GM18499 (cell line): Measurements from ENCODE around the gene CDK2.
"Not testable (repeated sequence)": the region's sequence is repeated elsewhere in the genome, so short reads cannot be mapped to it uniquely, and the experiment has no call there.

ENCODE experiments used
- ATAC-seq: cut with Tn5 transposase; IDR thresholded peaks from one replicate; pipeline ENCODE4 v1.9.1; 2021; ENCODE audit warnings: moderate number of reproducible peaks; ENCODE audit not compliant: insufficient read depth, unreplicated experiment

Gene CDK2

DNA sequence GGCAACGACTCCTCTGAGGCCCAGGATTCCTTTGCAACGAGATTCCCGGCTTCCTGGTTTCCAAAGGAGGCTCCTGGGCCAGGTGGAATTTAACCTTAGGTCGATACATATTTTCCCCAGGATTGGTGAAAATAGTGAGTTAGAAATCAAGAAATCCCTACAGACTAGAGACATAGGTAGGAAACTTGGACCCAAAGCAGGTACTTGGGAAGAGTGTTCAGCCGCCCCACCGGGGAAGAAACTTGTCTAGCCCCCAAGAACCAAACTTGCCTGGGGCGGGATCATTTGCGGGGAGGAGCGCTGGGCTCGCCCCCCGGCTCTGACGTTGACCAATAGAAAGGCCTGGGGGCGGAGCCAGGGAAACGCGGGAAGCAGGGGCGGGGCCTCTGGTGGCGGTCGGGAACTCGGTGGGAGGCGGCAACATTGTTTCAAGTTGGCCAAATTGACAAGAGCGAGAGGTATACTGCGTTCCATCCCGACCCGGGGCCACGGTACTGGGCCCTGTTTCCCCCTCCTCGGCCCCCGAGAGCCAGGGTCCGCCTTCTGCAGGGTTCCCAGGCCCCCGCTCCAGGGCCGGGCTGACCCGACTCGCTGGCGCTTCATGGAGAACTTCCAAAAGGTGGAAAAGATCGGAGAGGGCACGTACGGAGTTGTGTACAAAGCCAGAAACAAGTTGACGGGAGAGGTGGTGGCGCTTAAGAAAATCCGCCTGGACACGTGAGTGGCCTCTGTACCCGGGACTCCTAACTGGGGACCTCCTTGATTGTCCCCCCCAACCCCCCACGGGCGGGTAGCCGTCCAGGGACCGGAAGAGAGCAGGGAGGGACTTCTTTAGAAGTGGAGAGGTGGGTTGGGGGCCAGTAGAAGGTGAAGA lies at the start of gene CDK2:
CDK2 (plus strand) TSS at position 423 of the 874 bp plus-strand sequence; CDS start at position 602, 179 bp downstream.
- ATAC-seq, result peak; percentile 71

- not testable (repeated sequence) for ATAC-seq
Observed at GRCh38 chr12:55919032-55919431, 47.6 kb upstream of the CDK2 start.

DNA sequence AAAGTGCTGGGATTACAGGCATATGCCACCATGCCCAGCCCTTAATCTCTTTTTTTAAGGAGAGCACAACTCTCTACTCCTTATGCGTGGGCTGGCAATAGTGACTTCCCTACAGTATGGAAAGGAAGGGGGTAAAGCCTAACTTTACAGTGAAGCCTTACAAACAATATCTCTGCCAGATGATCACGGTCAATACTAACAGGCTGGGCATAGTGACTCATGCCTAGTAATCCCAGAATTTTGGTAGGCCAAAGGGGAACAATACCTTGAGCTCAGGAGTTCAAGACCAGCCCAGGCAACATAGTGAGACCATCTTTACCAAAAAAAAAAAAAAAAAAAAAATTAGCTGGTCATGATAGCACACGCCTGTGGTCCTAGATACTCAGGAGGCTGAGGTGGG lies 44.5 kb upstream of the CDK2 start:
- no peak for ATAC-seq

DNA sequence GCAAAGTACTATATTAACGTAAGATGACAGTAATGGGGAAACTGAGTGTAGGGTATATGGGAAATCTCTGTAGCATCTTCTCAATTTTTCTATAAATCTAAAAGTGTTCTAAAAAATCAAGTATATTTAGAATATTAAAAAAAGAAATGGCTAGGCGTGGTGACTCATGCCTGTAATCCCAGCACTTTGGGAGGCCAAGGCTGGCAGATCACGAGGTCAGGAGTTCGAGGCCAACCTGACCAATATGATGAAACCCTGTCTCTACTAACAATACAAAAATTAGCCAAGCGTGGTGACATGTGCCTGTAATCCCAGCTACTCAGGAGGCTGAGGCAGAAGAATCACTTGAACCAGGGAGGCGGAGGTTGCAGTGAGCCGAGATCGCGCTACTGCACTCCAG lies 43.0 kb upstream of the CDK2 start:
- not testable (repeated sequence) for ATAC-seq

GRCh38 chr12:55925371-55925770 lies 41.3 kb upstream of the CDK2 start:
- ATAC-seq, result no peak

- ATAC-seq, result no peak
Observed at GRCh38 chr12:55925870-55926737, 40.5 kb upstream of the CDK2 start.

DNA sequence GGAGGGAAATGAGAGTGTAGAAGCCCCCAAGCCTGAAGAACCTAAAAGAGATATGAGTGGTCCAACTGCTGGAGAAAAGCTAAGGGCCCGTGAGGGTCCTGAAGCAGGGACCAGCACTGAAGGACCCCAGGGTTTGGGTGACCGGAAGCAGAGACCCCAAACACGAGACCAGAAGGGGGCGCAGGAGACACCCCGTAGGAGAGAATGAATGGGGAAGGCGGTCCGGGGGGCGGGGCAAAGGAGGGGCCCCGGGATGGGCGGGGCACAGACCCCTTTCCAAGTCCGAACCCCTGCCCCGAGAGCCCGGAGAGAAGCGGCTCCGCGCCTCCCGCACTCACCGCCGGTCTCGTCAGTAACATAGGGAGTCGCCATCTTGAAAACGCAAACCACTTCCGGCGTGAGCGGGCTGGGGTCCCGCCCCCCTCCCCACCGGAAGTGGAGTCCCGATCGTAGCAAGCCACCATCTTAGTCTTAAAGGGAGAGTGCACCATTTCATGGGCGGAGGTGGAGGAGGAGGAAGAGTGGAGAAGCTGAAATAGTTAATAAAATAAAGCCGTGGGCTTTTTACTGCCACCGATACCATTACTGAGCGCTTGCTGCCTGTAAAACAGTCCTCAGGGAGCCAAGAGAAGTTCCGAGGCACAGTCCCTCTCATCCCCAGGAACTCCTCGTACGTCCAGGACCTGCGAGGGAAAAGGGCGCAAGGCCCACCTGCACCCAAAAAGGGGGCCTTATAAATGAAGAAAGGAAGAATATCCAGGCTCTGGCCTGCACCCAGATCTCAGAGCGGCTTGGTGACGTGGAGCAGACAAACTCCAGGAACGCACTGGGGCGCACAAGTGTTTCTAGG lies 39.7 kb upstream of the CDK2 start:
- peak; percentile 28 for ATAC-seq

GRCh38 chr12:55927588-55928502 lies 38.8 kb upstream of the CDK2 start, which contains the start of gene PYM1:
PYM1 (minus strand) TSS chr12:55927894; CDS start chr12:55927761, 133 bp downstream.
- ATAC-seq, result peak; percentile 23

GRCh38 chr12:55929306-55929791 lies 37.3 kb upstream of the CDK2 start:
- ATAC-seq, result no peak

- no peak for ATAC-seq
Observed at GRCh38 chr12:55930771-55931316, 35.8 kb upstream of the CDK2 start, which contains the start of gene DGKA. DGKA (plus strand) TSS chr12:55931162; CDS start chr12:55936504, 5,342 bp downstream.

DNA sequence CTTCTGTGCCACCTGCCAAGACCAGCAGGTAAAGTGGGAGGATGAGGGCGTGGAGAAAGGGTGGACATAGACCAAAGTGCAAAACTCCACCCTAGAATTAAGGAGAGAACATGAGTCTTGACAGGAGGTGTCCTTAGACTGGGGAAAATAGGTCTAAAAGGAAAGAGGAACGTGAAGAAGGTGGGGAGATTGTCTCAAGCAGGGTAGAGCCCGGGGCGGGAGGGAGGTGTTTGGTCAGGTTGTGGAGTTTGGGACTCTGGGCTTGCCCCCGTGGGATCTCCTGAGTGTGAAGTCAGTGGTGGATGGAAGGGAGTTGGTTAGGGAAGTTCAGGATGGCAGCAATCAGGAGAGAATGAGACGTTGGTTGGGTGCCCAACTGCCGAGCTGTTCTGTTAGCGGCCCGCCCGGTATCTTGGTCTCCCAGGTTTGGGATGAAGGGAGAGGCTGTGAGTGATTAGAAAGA lies 35.3 kb upstream of the CDK2 start:
- ATAC-seq, result no peak

DNA sequence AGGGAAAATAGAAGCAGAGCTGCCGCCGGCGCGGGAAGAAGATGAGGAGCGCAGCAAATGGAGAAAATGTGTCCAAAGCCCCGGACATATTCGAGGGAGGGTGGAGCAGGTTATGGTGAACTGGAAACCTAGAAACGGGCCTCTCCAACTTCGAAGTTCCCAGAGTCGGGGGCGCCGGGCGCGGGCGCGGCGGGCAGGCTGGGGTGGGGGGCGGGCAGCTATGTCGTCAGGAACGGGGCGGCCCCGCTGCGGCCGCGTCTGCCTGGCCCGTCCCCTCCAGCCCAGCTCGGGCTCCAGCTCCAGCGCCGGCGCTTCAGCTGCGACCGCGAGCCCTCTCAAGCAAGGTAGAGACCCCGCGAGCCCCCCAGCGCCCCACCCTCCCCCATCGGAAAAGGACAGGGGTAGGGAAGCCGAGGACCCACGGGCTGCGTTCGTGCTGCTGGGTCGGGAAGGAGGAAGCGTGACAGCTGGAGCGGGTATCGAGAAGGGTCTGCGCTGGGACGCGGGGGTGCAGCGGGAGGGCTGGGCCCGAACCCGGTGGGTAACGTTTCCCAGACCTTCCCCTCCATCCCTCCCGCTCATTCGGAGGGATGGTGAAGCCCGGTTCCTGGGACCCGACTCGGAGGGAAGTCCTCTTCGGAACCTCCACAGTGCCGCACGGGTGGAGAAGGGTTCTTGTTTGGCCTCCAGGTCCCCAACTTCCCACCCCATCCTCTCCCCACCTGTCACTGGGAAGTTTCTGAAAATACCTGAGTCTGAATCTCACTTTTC lies 34.7 kb upstream of the CDK2 start:
- ATAC-seq, result no peak

DNA sequence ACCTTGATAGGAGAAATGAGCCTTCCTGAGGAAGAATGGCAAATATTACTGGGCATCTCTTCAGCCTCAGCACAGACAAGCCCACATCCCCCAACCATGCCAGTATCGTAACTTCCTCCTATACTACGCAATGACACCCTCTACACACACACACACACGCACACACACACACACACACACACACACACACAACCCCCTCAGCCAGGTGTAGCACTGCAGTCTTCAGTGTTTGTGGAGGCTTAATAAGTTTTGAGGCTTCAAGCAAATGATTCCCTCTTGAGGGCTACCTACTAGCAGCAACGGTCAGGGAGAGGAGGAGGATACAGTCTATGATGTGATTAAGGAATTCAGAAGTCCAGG lies 34.1 kb upstream of the CDK2 start:
- ATAC-seq, result no peak

GRCh38 chr12:55933169-55933798 lies 33.3 kb upstream of the CDK2 start:
- ATAC-seq, result no peak

GRCh38 chr12:55933799-55934742 lies 32.6 kb upstream of the CDK2 start:
- ATAC-seq, result no peak

GRCh38 chr12:55934773-55935172 lies 31.9 kb upstream of the CDK2 start:
- ATAC-seq, result no peak
